Measurements from ENCODE around the gene AADAC.
"Not testable (repeated sequence)": the region's sequence is repeated elsewhere in the genome, so short reads cannot be mapped to it uniquely, and the experiment has no call there.

Gene AADAC

DNA sequence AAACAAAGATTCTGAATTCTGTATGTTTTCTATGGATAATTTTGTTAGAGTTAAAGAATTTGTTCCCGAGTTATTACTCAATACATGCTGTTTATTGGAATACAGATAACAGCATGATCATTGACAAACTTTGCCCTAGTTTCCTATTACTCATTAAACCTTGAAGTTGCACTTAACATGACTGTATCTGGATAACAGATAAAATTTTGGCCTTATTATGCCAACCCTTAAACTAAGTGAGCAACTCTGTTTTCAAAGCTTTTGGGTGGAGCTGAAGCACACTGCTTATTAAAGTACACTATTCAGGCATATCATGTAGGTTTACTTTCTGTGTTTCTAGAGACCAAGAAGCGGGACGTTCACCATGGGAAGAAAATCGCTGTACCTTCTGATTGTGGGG is at the start of gene AADAC:
TSS of gene AADAC (plus strand) at position 318 of the 400 bp plus-strand sequence. CDS start at position 365, 47 bp downstream.
- DNase-seq, result no peak

DNA sequence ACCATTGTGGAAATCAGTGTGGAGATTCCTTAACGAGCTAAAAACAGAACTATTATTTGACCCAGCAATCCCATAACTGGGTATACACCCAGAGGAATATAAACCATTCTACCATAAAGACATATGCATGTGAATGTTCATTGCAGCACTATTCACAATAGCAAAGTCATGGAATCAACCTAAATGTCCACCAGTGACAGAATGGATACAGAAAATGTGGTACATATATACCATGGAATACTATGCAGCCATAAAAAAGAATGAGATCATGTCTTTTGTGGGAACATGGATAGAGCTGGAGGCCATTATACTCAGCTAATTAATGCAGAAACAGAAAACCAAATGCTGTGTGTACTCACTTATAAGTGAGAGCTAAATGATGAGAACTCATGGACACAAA is 49.2 kb upstream of the AADAC start:
- not testable (repeated sequence) for DNase-seq

GRCh38 chr3:151765685-151766084 is 48.2 kb upstream of the AADAC start:
- no peak for DNase-seq

DNA sequence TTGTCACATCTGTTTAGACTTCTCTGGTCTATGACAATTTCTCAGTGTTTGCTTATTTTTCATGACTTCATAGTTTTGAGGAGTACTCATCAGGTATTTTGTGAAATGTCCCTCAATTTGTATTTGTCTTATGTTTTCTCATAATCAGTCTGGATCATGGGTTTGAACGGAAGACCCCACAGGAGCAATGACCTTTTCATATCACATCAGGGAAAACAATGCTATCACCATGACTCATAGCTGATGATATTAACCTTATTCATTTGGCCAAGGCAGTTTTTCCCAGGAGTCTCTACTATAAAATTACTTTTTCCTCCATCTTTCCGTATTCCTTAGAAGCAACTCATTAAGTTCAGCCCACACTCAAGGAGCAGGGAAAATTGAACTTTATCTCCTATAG is 47.5 kb upstream of the AADAC start:
- no peak for DNase-seq

GRCh38 chr3:151768393-151768930 is 45.5 kb upstream of the AADAC start:
- DNase-seq, result no peak

GRCh38 chr3:151769175-151769574 is 44.7 kb upstream of the AADAC start:
- no peak for DNase-seq

GRCh38 chr3:151770956-151771355 is 43.0 kb upstream of the AADAC start:
- no peak for DNase-seq

- no peak for DNase-seq
Observed at GRCh38 chr3:151772825-151773480, 41.0 kb upstream of the AADAC start.

GRCh38 chr3:151774235-151774634 is 39.7 kb upstream of the AADAC start:
- DNase-seq, result no peak

DNA sequence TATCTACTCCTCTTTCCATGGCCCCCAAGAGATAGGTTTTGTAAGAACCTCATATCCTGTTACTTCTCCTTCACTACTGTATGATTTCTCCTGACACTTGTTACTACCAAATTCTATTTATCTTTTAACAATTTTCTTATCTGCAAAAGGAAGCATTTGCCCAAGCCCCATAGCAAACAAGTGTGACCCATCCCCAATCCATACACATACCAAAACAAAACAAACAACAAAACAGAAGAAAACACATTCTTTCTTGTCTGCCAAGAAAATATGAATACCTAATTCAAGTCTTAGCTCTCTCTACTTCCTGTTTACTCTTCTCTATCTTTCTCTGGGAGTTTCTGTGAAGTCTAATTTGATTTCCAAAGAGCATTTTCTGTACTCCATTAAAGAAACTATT is 39.0 kb upstream of the AADAC start:
- no peak for DNase-seq

- no peak for DNase-seq
Observed at GRCh38 chr3:151775314-151776258, 38.3 kb upstream of the AADAC start.

DNA sequence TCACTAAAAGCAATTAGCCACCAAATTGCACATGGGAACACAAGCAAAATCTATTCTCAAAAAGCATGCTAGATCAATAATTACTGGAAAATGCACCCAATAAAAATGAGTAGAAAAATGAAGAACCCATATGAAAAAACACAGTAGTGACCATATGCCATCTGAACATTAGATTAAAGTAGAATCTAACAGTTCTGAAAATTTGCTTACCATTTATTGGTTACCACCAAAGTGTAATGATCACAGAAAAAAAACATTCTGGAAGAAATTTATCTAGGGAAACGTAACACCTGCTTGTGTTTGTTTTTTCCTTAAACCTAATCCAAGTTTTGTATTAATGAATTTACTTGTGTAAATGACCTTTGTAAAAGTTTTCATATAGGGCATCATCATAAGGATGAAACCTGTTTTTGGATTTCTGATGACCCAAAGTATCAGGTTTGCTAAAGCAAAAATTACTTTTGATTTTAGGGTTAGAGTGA is 37.6 kb upstream of the AADAC start:
- DNase-seq, result no peak

DNA sequence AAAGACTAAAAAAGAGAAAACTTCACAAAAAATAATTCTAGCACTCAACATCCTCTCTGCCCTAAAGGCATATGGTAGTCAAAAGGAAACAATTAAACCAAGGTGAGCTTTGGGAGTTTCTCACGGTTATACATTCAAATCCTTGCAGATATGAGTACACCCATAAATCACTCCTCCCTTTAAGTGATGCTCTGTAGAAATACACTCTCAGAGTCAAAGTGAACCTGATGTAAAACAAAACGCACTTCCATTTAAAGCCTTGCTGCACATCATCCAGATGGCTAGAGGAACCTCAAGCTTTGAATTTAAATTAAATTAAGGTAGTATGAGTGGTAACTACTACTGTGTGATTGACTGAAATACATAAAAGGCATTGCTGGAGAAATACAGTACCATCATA is 36.0 kb upstream of the AADAC start:
- DNase-seq, result no peak

GRCh38 chr3:151787626-151788025 is 26.3 kb upstream of the AADAC start:
- DNase-seq, result no peak

DNA sequence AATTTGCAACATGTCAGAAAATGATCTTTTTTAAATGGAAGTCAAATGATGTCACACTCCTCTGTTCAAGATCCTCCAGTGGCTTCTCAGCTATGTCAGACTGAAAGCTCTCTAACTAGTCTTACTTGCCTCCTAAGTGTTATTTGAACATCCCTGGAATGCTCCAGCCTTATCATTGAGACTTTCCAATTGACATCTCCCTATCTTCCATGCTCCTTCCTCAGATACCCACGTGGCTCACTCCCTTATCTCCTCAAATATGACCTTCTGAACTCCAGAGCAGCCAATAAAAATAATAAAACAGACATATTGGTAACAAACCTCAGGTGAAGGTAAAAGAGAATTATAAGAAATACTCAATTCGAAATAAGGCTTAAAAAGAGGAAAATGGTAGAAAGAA is 25.5 kb upstream of the AADAC start:
- DNase-seq, result no peak

- no peak for DNase-seq
Observed at GRCh38 chr3:151789853-151790463, 24.0 kb upstream of the AADAC start.

GRCh38 chr3:151790763-151791162 is 23.2 kb upstream of the AADAC start:
- not testable (repeated sequence) for DNase-seq

GRCh38 chr3:151792411-151792810 is 21.5 kb upstream of the AADAC start:
- DNase-seq, result no peak

DNA sequence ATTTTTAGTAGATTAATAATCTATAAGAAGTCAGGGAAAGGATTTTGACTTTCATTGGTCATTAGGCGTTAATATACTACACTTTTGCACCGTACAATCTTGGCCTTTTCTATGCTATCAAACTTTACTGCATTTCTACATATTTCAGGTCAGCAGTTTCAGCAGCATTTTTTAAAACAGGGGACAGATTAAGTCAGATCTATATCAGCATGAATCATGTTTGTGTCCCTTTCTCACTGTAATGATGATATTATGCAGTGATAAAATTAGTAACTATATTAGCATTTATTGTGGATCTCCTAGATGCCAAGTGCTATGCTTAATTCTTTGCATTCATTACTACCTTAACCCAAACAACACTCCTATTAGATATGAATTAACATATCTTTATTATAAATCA is 20.3 kb upstream of the AADAC start:
- DNase-seq, result no peak

DNA sequence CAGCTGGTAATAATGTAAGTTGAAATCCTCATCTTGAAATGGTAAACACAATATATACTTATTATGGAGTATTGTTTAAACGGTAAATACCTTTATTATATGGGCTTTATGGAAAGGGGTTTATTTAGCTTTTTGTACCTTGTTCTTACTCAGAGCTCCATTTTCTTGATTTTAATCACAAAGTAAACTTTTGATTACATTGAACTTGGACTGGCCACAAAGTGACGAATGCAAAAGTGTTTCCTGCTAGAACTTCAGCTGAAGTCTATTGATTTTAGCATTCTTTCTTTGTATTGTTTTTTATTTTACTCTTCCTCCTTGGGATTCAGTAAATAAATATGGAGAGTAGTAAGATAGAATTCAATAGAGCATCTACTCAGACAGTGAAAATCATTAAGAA is 19.8 kb upstream of the AADAC start:
- DNase-seq, result no peak

DNA sequence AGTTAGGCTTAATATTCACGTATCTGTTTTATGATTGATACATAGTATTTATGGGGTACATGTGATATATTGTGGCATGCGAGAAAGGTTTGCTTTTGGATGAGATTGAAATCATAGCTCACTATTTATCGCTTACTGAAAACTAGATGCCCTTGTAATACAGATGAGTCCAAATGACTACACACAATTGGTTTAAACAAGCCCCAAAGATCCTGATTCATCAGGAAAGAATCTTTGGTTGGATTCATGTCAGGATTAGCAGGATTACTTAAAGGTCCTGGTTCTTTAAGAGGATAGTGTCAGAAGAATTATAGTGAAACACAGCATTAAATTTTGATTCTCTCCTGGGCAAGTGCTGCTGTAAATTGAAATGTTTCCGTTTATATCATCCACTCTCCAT is 18.6 kb upstream of the AADAC start:
- DNase-seq, result no peak

GRCh38 chr3:151796105-151796680 is 17.7 kb upstream of the AADAC start:
- no peak for DNase-seq

GRCh38 chr3:151798466-151798865 is 15.4 kb upstream of the AADAC start:
- no peak for DNase-seq
